Tibial nerve (tissue), 4 donors: ENCODE data around the gene NFATC1. TPM values are rescaled to one million over a fixed set of nuclear protein-coding genes. Genes with fewer than 3 reads are reported as not detected.

Source experiments
- DNase-seq, 2 donors: peaks; one replicate each; pipeline ENCODE4 v3.0.0-alpha.2; 2019; ENCODE audit warnings: low spot score in 2 of 2
- H3K27ac ChIP-seq, 4 donors: fragments of 200-600 bp; sonication (generic) in 3 of 4; one replicate each; pipeline ENCODE4 v1.5.1; 2017 to 2019; ENCODE audit warnings: mild to moderate bottlenecking in 1 of 4
- H3K27me3 ChIP-seq, 2 donors: fragments of 200-600 bp; sonication (generic) in 1 of 2; one replicate each; pipeline versions ENCODE4 v1.5.1 to v1.6.0; 2017 to 2019
- H3K36me3 ChIP-seq, 3 donors: fragments of 200-600 bp; sonication (generic); one replicate each; pipeline ENCODE4 v1.5.1; 2018 to 2019
- H3K4me1 ChIP-seq, 4 donors: fragments of 200-600 bp; sonication (generic) in 3 of 4; one replicate each; pipeline ENCODE4 v1.5.1; 2017 to 2019
- H3K4me3 ChIP-seq, 4 donors: fragments of 200-600 bp; sonication (generic) in 3 of 4; one replicate each; pipeline ENCODE4 v1.5.1; 2017 to 2019; ENCODE audit warnings: mild to moderate bottlenecking in 1 of 4, moderate library complexity in 1 of 4
- H3K9me3 ChIP-seq, 4 donors: fragments of 200-600 bp; sonication (generic) in 3 of 4; one replicate each; pipeline ENCODE4 v1.5.1; 2017 to 2019
- CTCF ChIP-seq, 5 experiments: fragments of 200-600 bp in 3 of 5; fragments of 450-650 bp in 2 of 5; sonication (generic) in 3 of 5; IDR thresholded peaks; one replicate each; pipeline ENCODE4 v1.5.1; 2016 to 2019; ENCODE audit warnings: antibody characterized with exemption in 5 of 5, mild to moderate bottlenecking in 3 of 5, moderate library complexity in 2 of 5
- EP300 ChIP-seq, 2 donors: sonication (generic); formaldehyde crosslinking; IDR thresholded peaks; one replicate each; pipeline ENCODE4 v1.6.1; 2017; ENCODE audit warnings: antibody characterized with exemption in 2 of 2, mild to moderate bottlenecking in 1 of 2
- POLR2A ChIP-seq, 2 donors: fragments of 450-650 bp; IDR thresholded peaks; one replicate each; pipeline ENCODE4 v1.6.1; 2017; ENCODE audit warnings: antibody characterized with exemption in 2 of 2, mild to moderate bottlenecking in 2 of 2, moderate library complexity in 2 of 2
- WGBS, 2 donors: methylation state at CpG; one replicate each; pipeline ENCODE4 v1.1.5; 2018; 5-methylcytosine and 5-hydroxymethylcytosine counted together
- total RNA-seq, 4 donors: library from RNA; depleted of rRNA; stranded (reverse); fragments of >200 nt; gene quantifications; one replicate each; pipeline ENCODE4 v1.1.0, GENCODE V29; 2016

Gene NFATC1
- total RNA-seq, 4 donors from 2014 or later, result 33.7 to 48.6 (median 37.8) TPM

GRCh38 chr18:79472176-79472575 lies 76.4 kb downstream of the NFATC1 start:
- Histone ChIP-seq H3K9me3 (no peaks in the 10 kb centered on the region), H3K27me3 (no peaks in the 10 kb centered on the region), H3K27ac (no peak overlapping the region), H3K36me3 (peaks cover 0 to 52% (median 0%) of the 10 kb centered on the region in 3 donors), H3K4me1 (peaks cover 0 to 11% (median 0%) of the 10 kb centered on the region in 4 donors), H3K4me3 (no peak overlapping the region)
- WGBS, 2 donors, result 83 to 94% methylated on average over 8 to 10 of the region's 10 CpGs
- TF ChIP-seq POLR2A (IDR thresholded peaks at IDR 0.05), result no peak
- TF ChIP-seq CTCF (IDR thresholded peaks at IDR 0.05), result no peak
- no peak for TF ChIP-seq EP300 (IDR thresholded peaks at IDR 0.05)
- DNase-seq, result no peak

- Histone ChIP-seq H3K36me3 (peaks cover 0 to 45% (median 0%) of the 10 kb centered on the region in 3 donors), H3K4me1 (peaks cover 0 to 18% (median 0%) of the 10 kb centered on the region in 4 donors), H3K9me3 (no peaks in the 10 kb centered on the region), H3K4me3 (no peak overlapping the region), H3K27me3 (no peaks in the 10 kb centered on the region), H3K27ac (no peak overlapping the region)
- DNase-seq, result no peak
- TF ChIP-seq POLR2A (IDR thresholded peaks at IDR 0.05) (no peak), EP300 (IDR thresholded peaks at IDR 0.05) (no peak), CTCF (IDR thresholded peaks at IDR 0.05) (no peak)
- 94 to 96% methylated on average over 9 to 13 of the region's 13 CpGs for WGBS, 2 donors
These were observed 77.2 kb downstream of the NFATC1 start for GRCh38 chr18:79472946-79473345.

GRCh38 chr18:79476031-79476917 lies 80.5 kb downstream of the NFATC1 start:
- Histone ChIP-seq H3K27ac (peak overlapping the region in 1 of 4 donors; percentile 34), H3K4me3 (no peak overlapping the region), H3K27me3 (no peaks in the 10 kb centered on the region), H3K9me3 (no peaks in the 10 kb centered on the region), H3K4me1 (peaks cover 0 to 18% (median 0%) of the 10 kb centered on the region in 4 donors), H3K36me3 (peaks cover 0 to 37% (median 0%) of the 10 kb centered on the region in 3 donors)
- 81% methylated on average over 42 to 50 of the region's 54 CpGs for WGBS, 2 donors
- TF ChIP-seq CTCF (IDR thresholded peaks at IDR 0.05), result no peak
- TF ChIP-seq EP300 (IDR thresholded peaks at IDR 0.05), result peak in 1 of 2 donors; percentile 6
- no peak for DNase-seq

- DNase-seq, result no peak
These were observed 81.3 kb downstream of the NFATC1 start for GRCh38 chr18:79476918-79477571.

More at GRCh38 chr18:79476918-79477571, 81.3 kb downstream of the NFATC1 start:
- 56 to 61% methylated on average over 13 of the region's 13 CpGs for WGBS, 2 donors
- Histone ChIP-seq H3K9me3 (no peaks in the 10 kb centered on the region), H3K4me1 (peaks cover 0 to 18% (median 0%) of the 10 kb centered on the region in 4 donors), H3K27ac (peak overlapping the region in 1 of 4 donors; percentile 34), H3K4me3 (no peak overlapping the region), H3K27me3 (no peaks in the 10 kb centered on the region), H3K36me3 (peaks cover 0 to 35% (median 0%) of the 10 kb centered on the region in 3 donors)
- TF ChIP-seq EP300 (IDR thresholded peaks at IDR 0.05) (peak; percentile 12 to 16), CTCF (IDR thresholded peaks at IDR 0.05) (no peak)
